ENCODE results near the gene POLR1E. TPM values are rescaled to one million over a fixed set of nuclear protein-coding genes. Genes with fewer than 3 reads are reported as not detected.

POLR1E gene
- total and polyA plus RNA-seq, 2 of the 8 experiments (the other 6 are each of a cell fraction or from before 2014, with no cell fraction given), result 16.0 to 40.0 TPM

GRCh38 chr9:37437621-37438020, 48.1 kb upstream of the POLR1E start:
- Histone ChIP-seq H3K23me2 (ENCODE audit: low read depth, low read length) (peaks cover 4% of the 10 kb centered on the region; the same call in 1 of the 2 replicates), H3K56ac (replicated peaks; ENCODE audit: insufficient read length, low read depth, low read length) (no peak overlapping the region), H4K91ac (replicated peaks; ENCODE audit: insufficient read length, low read length) (no peak overlapping the region), H3K4me2 (ENCODE audit: insufficient read depth in 1 of 2, low read depth in 2 of 2, low read length in 2 of 2) (no peak overlapping the region), H2BK12ac (ENCODE audit: low read depth, low read length) (no peak overlapping the region), H2BK15ac (ENCODE audit: low read length) (no peak overlapping the region), H4K5ac (ENCODE audit: insufficient read length, low read depth, low read length) (no peak overlapping the region), H2BK20ac (ENCODE audit: low read length) (no peak overlapping the region), H4K8ac (ENCODE audit: extremely low read depth, insufficient read depth, low read length) (no peak overlapping the region), H2AFZ (ENCODE audit: low read length) (no peak overlapping the region), H2AK5ac (ENCODE audit: low read depth, low read length) (no peak overlapping the region), H3K79me1 (ENCODE audit: low read depth, low read length) (peaks cover 2% of the 10 kb centered on the region), H4K20me1 (replicated peaks in 1 of 2; ENCODE audit: control insufficient read depth in 1 of 2, insufficient read depth in 2 of 2, low read length in 2 of 2) (peaks cover 11 to 28% of the 10 kb centered on the region in 2 experiments), H2BK120ac (replicated peaks; ENCODE audit: low read depth, low read length) (no peak overlapping the region), H3K9ac (replicated peaks in 1 of 4; ENCODE audit: extremely low read depth in 1 of 4, low read depth in 3 of 4, low read length in 3 of 4) (no peak overlapping the region), H3K4me1 (replicated peaks in 1 of 4; ENCODE audit: control insufficient read depth in 3 of 4, insufficient read depth in 4 of 4, low read length in 3 of 4) (peaks cover 3 to 15% (median 9%) of the 10 kb centered on the region in 4 experiments), H3K18ac (ENCODE audit: extremely low read depth, low read length) (no peak overlapping the region), H3K27me3 (replicated peaks in 1 of 4; ENCODE audit: control insufficient read depth in 3 of 4, extremely low read depth in 1 of 4, insufficient read depth in 3 of 4, low read length in 3 of 4) (no peaks in the 10 kb centered on the region), H3K4me3 (ENCODE audit: extremely low read depth in 1 of 4, insufficient read depth in 2 of 4, low read depth in 3 of 4, low read length in 4 of 4) (no peak overlapping the region), H3K14ac (ENCODE audit: insufficient read length) (no peak overlapping the region), H3K4ac (replicated peaks; ENCODE audit: insufficient read length, low read depth, low read length) (no peak overlapping the region), H3K79me2 (ENCODE audit: control insufficient read depth in 1 of 2, insufficient read depth in 2 of 2, low read length in 2 of 2) (peaks cover 0 to 19% of the 10 kb centered on the region in 2 experiments; a peak in 2 of 4 replicates), H3K27ac (ENCODE audit: low read depth, low read length) (no peak overlapping the region), H3K36me3 (ENCODE audit: control insufficient read depth in 2 of 4, insufficient read depth in 4 of 4, low read length in 3 of 4) (peaks cover 37 to 73% (median 56%) of the 10 kb centered on the region in 4 experiments), H2BK5ac (ENCODE audit: low read depth, low read length) (no peak overlapping the region), H3K23ac (ENCODE audit: insufficient read length) (no peak overlapping the region), H3K9me3 (ENCODE audit: insufficient read depth in 2 of 2, low read depth in 1 of 2, low read length in 1 of 2) (no peaks in the 10 kb centered on the region)
- CTCF ChIA-PET (ENCODE audit: partially characterized antibody), result interaction anchor here (0.5 kb wide), 1 partner anchor 112 kb away, joined by 3 read pairs; no protein-coding TSS in a partner anchor
- POLR2A ChIA-PET (ENCODE audit: partially characterized antibody), result interaction anchor here (1.0 to 3.2 kb wide), 5 partner anchors 9 to 22 kb away, joined by 3 to 14 read pairs (median 4); no protein-coding TSS in a partner anchor
- WGBS, 2 experiments (ENCODE audit: extremely low coverage in 1 of 2, insufficient coverage in 1 of 2, insufficient read length in 1 of 2, insufficient replicate concordance in 2 of 2, low coverage in 1 of 2, low lambda C conversion rate in 2 of 2, missing lambda C conversion rate in 1 of 2), result 92% methylated on average over 4 of the region's 4 CpGs; no CpG with 5 or more reads in 1 of the 2 experiments
- no peak for FAIRE-seq
- no peak for DNase-seq (ENCODE audit: low read depth in 1 of 2, low spot score in 2 of 2)
- TF ChIP-seq BRCA1 (IDR thresholded peaks at IDR 0.05; ENCODE audit: low read depth, low read length), result no peak
- no peak for TF ChIP-seq SIRT6 (IDR thresholded peaks at IDR 0.05; ENCODE audit: low read length)
- TF ChIP-seq BACH1 (IDR thresholded peaks at IDR 0.05; ENCODE audit: low read length), result no peak
- TF ChIP-seq ATF2 (IDR thresholded peaks at IDR 0.05; ENCODE audit: low read length), result no peak
- no peak for TF ChIP-seq SP4 (IDR thresholded peaks at IDR 0.05; ENCODE audit: low read length)
- no peak for TF ChIP-seq ASH2L (IDR thresholded peaks at IDR 0.05; ENCODE audit: low read length)
- no peak for TF ChIP-seq TBP (IDR thresholded peaks at IDR 0.05; ENCODE audit: low read depth, low read length)
- no peak for TF ChIP-seq PHF8 (conservative IDR thresholded peaks at IDR 0.05; ENCODE audit: low read depth, low read length)
- TF ChIP-seq NRF1 (IDR thresholded peaks at IDR 0.05; ENCODE audit: low read depth, low read length), result no peak
- TF ChIP-seq KDM4A (IDR thresholded peaks at IDR 0.05; ENCODE audit: low read depth, low read length, severe bottlenecking), result no peak
- no peak for TF ChIP-seq TEAD4 (IDR thresholded peaks at IDR 0.05; ENCODE audit: low read depth, low read length)
- TF ChIP-seq SP1 (IDR thresholded peaks at IDR 0.05; ENCODE audit: low read depth, low read length), result no peak
- TF ChIP-seq SRF (IDR thresholded peaks at IDR 0.05; ENCODE audit: low read depth, low read length), result no peak
- TF ChIP-seq CBX8 (IDR thresholded peaks at IDR 0.05; ENCODE audit: borderline replicate concordance, low read depth, low read length), result no peak

Measured in H1 (cell line).